ENCODE measurements around the gene TMEM238L. TPM values are rescaled to one million over a fixed set of nuclear protein-coding genes. Genes with fewer than 3 reads are reported as not detected.

The TMEM238L gene
- total RNA-seq, 1 donor from 2014 or later, result 12.4 TPM

Other genes starting within 250 kb of the TMEM238L start
- gene MYH3, start 146.8 kb downstream of the TMEM238L start, total RNA-seq, result 6.2 TPM
- 35.9 TPM for gene SCO1, start 106.6 kb downstream of the TMEM238L start, total RNA-seq
- 12.8 TPM for gene ADPRM, start 106.5 kb downstream of the TMEM238L start, total RNA-seq
- 17.6 TPM for gene TMEM220, start 74.1 kb downstream of the TMEM238L start, total RNA-seq
- gene PIRT, start 34.0 kb upstream of the TMEM238L start, total RNA-seq, result not detected